Uterus (tissue), 4 donors: Measurements from ENCODE around the gene STX1B. TPM values are rescaled to one million over a fixed set of nuclear protein-coding genes. Genes with fewer than 3 reads are reported as not detected.

Experiments
- DNase-seq, 2 donors: peaks; one replicate each; pipeline ENCODE4 v3.0.0-alpha.2; 2019 to 2020
- H3K27ac ChIP-seq, 2 donors: fragments of 200-600 bp; sonication (generic); 1 replicate in 1 of 2; 2 replicates in 1 of 2; pipeline ENCODE4 v1.5.1; 2016 to 2018
- H3K27me3 ChIP-seq, 2 donors: fragments of 200-600 bp; sonication (generic); one replicate each; pipeline ENCODE4 v1.5.1; 2018 to 2019; ENCODE audit warnings: control low read depth in 1 of 2
- H3K36me3 ChIP-seq, 2 donors: fragments of 200-600 bp; sonication (generic); one replicate each; pipeline ENCODE4 v1.5.1; 2019; ENCODE audit warnings: control low read depth in 1 of 2
- H3K4me1 ChIP-seq, 2 donors: fragments of 200-600 bp; sonication (generic); one replicate each; pipeline ENCODE4 v1.5.1; 2018 to 2019; ENCODE audit warnings: control low read depth in 1 of 2
- H3K4me3 ChIP-seq, 2 donors: fragments of 200-600 bp; sonication (generic); 1 replicate in 1 of 2; 2 replicates in 1 of 2; pipeline ENCODE4 v1.5.1; 2018 to 2019; ENCODE audit warnings: mild to moderate bottlenecking in 1 of 2
- H3K9me3 ChIP-seq, 2 donors: fragments of 200-600 bp; sonication (generic); one replicate each; pipeline ENCODE4 v1.5.1; 2019; ENCODE audit warnings: control low read depth in 1 of 2
- CTCF ChIP-seq, 4 experiments: fragments of 200-600 bp in 2 of 4; fragments of 450-650 bp in 2 of 4; sonication (generic) in 2 of 4; IDR thresholded peaks; one replicate each; pipeline ENCODE4 v1.5.1; 2016 to 2019; ENCODE audit warnings: antibody characterized with exemption in 4 of 4, mild to moderate bottlenecking in 2 of 4, moderate library complexity in 1 of 4
- POLR2A ChIP-seq, 2 donors: fragments of 450-650 bp; IDR thresholded peaks; one replicate each; pipeline ENCODE4 v1.6.1; 2016; ENCODE audit warnings: antibody characterized with exemption in 2 of 2, mild to moderate bottlenecking in 1 of 2, moderate library complexity in 1 of 2
- intact Hi-C: fragments of 100-400 bp; cut with DNase I; formaldehyde crosslinking; loops from one replicate; pipeline ENCODE4 v1.15.1; 2023; ENCODE audit warnings: low total_unique reads
- total RNA-seq, 4 donors: library from RNA; depleted of rRNA in 3 of 4; stranded (reverse); fragments of >200 nt in 3 of 4; gene quantifications; one replicate each; pipeline versions ENCODE4 v1.1.0 to v1.2.4, GENCODE V29; 2014 to 2023
- donor health status: DM: yes; HTN: yes; CAD: no.

The STX1B gene
- total RNA-seq, 4 donors from 2014 or later, result 0.88 to 2.6 (median 2.5) TPM

DNA sequence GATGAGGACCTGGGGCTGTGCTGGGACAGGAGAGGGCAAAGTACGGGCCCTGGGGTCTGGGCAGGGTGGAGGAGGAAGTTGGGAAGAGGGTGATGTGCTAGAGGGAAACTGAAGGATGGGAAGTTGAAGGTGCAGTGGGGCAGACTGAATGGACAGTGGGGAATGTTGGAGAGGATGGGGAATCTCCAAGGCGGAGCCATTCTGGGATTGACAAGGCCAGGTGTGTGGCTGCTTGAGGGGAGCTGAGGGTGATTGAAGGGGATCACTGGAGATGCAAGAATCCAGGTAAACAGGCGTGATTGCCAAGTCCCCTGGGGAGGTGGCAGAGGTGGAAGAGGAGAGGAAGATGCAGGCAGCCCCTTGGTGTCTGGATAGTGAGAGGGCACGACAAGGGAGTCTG lies 34.0 kb downstream of the STX1B start:
- no peaks in the 10 kb centered on the region for H3K4me1 ChIP-seq
- intact Hi-C loops, result no loop called here
- H3K4me3 ChIP-seq, result no peak overlapping the region
- no peaks in the 10 kb centered on the region for H3K9me3 ChIP-seq
- no peak overlapping the region for H3K27ac ChIP-seq
- no peak for DNase-seq
- H3K36me3 ChIP-seq, result no peaks in the 10 kb centered on the region
- H3K27me3 ChIP-seq, result no peaks in the 10 kb centered on the region
- TF ChIP-seq CTCF (IDR thresholded peaks at IDR 0.05) (no peak), POLR2A (IDR thresholded peaks at IDR 0.05) (no peak)

DNA sequence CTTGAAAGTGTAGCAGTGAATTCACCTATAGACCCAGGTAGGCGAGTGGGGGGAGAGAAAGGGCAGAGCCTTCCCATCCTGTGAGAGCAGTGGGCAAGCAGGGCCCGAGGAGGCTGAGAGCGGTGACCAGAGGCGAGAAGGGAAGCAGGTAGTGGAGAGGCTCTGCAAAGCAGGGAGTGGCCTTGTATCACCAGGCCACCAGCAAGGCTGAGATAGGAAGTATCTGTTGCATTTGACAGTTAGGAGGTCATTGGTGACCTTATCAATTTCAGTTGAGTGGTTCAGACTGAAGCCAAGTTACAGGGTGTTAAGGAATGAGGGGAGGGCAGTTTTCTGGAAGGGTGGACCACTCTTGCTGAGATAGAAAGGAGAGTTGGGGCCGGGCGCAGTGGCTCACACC lies 36.1 kb downstream of the STX1B start:
- TF ChIP-seq POLR2A (IDR thresholded peaks at IDR 0.05) (no peak), CTCF (IDR thresholded peaks at IDR 0.05) (no peak)
- Histone ChIP-seq H3K4me3 (no peak overlapping the region), H3K27ac (no peak overlapping the region), H3K27me3 (no peaks in the 10 kb centered on the region), H3K9me3 (no peaks in the 10 kb centered on the region), H3K4me1 (no peaks in the 10 kb centered on the region), H3K36me3 (no peaks in the 10 kb centered on the region)
- intact Hi-C loops, result no loop called here
- DNase-seq, result no peak

- Histone ChIP-seq H3K36me3 (no peaks in the 10 kb centered on the region), H3K4me1 (no peaks in the 10 kb centered on the region), H3K27me3 (no peaks in the 10 kb centered on the region), H3K9me3 (no peaks in the 10 kb centered on the region), H3K4me3 (no peak overlapping the region), H3K27ac (no peak overlapping the region)
- intact Hi-C loops, result no loop called here
- TF ChIP-seq CTCF (IDR thresholded peaks at IDR 0.05), result no peak
- no peak for TF ChIP-seq POLR2A (IDR thresholded peaks at IDR 0.05)
- no peak for DNase-seq
Observed at GRCh38 chr16:30972872-30973271, 37.6 kb downstream of the STX1B start.

DNA sequence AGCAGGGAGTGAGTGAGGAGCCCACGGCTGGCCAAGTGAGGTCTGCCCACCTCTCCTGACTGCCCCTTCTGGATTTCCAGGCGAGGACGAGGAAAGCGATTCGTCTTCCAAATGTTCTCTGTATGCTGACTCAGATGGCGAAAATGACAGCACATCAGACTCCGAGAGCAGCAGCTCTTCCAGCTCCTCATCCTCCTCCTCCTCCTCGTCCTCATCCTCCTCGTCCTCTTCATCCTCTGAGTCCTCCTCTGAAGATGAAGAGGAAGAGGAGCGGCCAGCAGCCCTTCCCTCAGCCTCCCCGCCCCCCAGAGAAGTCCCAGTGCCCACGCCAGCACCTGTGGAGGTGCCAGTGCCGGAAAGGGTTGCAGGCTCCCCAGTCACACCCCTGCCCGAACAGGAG lies 39.1 kb downstream of the STX1B start:
- no peak overlapping the region for H3K27ac ChIP-seq
- no peaks in the 10 kb centered on the region for H3K9me3 ChIP-seq
- no peak for TF ChIP-seq CTCF (IDR thresholded peaks at IDR 0.05)
- TF ChIP-seq POLR2A (IDR thresholded peaks at IDR 0.05), result no peak
- H3K4me3 ChIP-seq, result no peak overlapping the region
- intact Hi-C loops, result no loop called here
- H3K27me3 ChIP-seq, result no peaks in the 10 kb centered on the region
- H3K4me1 ChIP-seq, result no peaks in the 10 kb centered on the region
- H3K36me3 ChIP-seq, result no peaks in the 10 kb centered on the region
- DNase-seq, result no peak

DNA sequence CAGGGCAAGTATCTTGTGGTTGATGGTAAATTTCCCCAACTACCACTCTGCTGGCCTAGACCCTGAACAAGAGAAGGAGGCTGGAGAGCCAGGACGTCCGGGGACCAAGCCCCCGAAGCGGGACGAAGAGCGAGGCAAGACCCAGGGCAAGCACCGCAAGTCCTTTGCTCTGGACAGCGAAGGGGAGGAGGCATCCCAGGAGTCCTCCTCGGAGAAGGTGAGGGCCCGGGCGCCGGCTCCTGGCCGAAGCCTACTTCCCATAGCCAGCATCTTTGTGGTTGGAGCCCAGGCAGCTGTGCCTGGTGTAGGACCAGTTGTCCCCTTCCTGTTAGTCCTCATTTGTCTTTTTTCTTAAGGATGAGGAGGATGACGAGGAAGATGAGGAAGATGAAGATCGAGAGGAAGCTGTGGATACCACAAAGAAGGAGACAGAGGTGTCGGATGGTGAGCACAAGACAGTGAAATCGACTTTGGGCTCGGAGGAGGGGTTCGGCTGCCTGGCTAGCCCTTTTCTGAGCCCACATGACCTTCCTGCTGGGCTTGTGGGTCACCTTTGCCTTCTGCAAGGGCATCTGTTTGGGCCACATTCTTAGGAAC lies 41.1 kb downstream of the STX1B start:
- TF ChIP-seq CTCF (IDR thresholded peaks at IDR 0.05) (no peak), POLR2A (IDR thresholded peaks at IDR 0.05) (no peak)
- Histone ChIP-seq H3K27ac (no peak overlapping the region), H3K4me3 (no peak overlapping the region), H3K27me3 (no peaks in the 10 kb centered on the region), H3K36me3 (no peaks in the 10 kb centered on the region), H3K9me3 (no peaks in the 10 kb centered on the region), H3K4me1 (no peaks in the 10 kb centered on the region)
- no peak for DNase-seq
- intact Hi-C loops, result no loop called here
